ACHN (cell line): Measurements from ENCODE around the gene LOC101059915.
"Not testable (repeated sequence)": the region's sequence is repeated elsewhere in the genome, so short reads cannot be mapped to it uniquely, and the experiment has no call there.

Experiments used
- DNase-seq: peaks from one replicate; pipeline ENCODE4 v3.0.0-alpha.2; 2015
- in situ Hi-C: cut with HindIII; loops from 2 replicates; pipeline ENCODE4 v1.10.0; 2017; ENCODE audit warnings: low sequenced_read_pairs, low pct_ligation_motif_present, low pct_unique_long_range_greater_than_20kb

The LOC101059915 gene

GRCh38 chrX:71637253-71637618, 30.1 kb upstream of the LOC101059915 start:
- in situ Hi-C loops = no loop called here
- no peak for DNase-seq

DNA sequence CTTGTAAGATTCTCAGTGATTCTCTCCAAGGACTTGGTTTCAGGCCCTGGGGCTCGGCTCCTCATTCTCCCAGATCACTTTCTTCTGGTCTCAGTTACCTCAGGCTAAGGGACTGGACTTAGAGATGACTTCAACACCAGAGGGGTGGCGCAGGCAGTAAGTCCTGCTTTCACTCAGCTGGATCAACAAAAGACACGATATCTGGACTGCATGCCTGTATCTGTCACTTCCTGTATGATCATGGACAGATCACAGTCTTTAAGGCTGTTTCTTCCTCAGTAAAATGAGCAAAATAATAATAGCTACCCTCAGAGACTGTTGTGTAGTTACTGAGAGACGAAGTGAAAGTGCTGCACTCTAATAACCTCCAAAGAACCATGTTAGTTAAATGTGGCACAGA, 29.5 kb upstream of the LOC101059915 start:
- in situ Hi-C loops = no loop called here
- DNase-seq = no peak

GRCh38 chrX:71638409-71638808, 28.9 kb upstream of the LOC101059915 start:
- no peak for DNase-seq
- in situ Hi-C loops = no loop called here

DNA sequence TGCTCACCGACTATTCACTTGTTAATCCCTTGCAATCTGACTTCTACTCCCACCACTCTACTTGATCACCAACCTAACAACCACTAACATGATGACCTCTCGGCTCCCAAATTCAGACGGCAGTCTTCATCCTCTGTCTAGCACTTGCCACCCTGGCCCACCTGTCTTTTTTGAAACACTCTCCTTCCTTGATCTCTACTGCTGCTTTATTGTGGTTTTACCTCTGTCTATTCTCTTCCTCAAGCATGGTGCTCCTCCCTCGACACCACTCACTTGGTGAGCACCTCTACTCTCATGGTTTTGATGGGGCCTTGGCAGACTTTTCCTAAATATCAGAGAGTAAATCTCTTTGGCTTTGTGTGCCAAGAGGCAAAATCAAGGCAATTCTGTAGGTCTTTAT, 27.3 kb upstream of the LOC101059915 start:
- in situ Hi-C loops = no loop called here
- DNase-seq = no peak

GRCh38 chrX:71644406-71644805, 22.9 kb upstream of the LOC101059915 start:
- DNase-seq, in situ Hi-C loops: not testable (repeated sequence)

DNA sequence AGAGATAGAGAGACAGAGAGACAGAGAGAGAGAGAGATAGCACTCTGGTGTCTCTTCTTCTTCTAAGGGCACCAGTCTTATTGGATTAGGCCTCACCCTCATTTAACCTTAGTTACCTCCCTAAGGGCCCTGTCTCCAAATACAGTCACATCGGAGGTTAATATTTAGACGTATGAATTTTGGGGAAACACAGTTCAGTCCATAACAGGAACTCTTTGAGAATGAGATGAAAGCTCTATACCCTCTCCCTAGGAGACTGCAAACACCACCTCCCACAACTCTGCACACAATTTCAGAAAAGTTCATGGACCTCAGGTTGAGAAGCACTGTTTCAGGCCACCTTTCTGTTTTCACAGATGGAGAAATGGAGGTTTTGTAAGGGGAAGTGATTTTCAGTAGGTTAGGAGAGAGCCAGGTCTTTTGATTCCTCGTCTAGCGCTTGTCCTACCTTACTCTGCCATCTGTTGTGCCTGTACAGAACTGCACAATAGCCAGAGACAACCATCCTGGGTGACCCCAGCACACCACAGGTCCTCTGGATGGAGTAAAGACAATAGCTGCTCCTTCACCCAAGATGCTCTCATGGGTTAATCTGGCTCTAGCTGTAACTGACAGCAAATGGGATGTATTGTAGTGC, 16.9 kb upstream of the LOC101059915 start:
- in situ Hi-C loops = no loop called here
- DNase-seq = no peak

GRCh38 chrX:71652405-71652804, 14.9 kb upstream of the LOC101059915 start:
- peak; percentile 43 for DNase-seq
- in situ Hi-C loops = no loop called here

DNA sequence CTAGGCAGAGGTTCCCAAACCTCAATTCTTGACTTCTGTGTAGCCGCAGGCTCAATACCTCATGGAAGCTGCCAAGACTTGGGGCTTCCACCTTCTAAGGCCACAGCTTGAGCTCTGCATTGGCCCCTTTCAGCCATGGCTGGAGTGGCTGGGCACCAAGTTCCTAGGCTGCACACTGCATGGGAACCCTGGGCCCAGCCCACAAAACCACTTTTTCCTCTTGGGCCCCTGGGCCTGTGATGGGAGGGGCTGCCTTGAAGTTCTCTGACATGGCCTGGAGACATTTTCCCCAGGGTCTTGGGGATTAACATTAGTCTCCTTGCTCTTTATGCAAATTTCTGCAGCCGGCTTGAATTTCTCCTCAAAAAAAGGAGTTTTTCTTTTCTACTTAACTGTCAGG, 14.0 kb upstream of the LOC101059915 start:
- in situ Hi-C loops = no loop called here
- no peak for DNase-seq

DNA sequence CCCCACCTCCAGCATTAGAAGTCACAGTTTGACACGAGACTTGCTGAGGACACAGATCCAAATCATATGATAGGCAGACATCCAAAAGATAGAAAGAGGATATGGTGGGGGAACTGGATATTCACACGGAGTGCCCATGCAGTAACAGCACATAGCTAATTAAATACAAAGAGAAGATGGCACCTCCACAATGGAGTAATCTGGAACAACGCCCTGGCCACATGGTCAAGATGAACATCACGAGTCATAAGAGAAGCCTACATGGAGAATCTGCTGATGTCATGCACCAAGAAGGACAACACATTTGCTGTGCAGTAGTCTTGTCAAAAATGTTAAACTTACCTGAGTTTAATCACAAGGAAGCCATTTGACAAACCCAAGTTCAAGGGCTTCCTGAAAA, 10.1 kb upstream of the LOC101059915 start:
- DNase-seq = no peak
- in situ Hi-C loops = no loop called here

GRCh38 chrX:71659342-71659741, 8.0 kb upstream of the LOC101059915 start:
- in situ Hi-C loops = no loop called here
- DNase-seq = no peak

DNA sequence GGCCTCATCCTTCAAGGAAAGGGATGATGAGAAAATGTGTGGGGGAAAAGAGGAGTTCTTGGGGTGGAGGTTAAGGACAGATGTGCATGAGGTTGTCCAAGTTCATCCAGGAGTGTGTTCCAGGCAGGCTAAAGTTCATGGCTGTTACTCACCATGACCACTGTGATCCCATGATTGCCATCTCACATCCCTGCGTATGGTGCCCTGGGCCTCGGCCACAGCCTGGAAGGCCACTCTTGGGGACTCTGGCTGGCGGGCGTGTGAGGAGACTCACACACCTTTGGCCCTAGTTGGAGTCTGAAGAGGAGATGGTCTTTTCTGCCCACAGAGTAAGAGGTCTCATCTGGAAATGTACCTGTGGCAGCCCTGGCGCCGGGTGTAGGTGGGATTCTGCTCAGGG, 7.4 kb upstream of the LOC101059915 start:
- DNase-seq = no peak
- in situ Hi-C loops = no loop called here

- in situ Hi-C loops = no loop called here
Observed at GRCh38 chrX:71660562-71661416, 6.6 kb upstream of the LOC101059915 start.

GRCh38 chrX:71661919-71662318, 5.4 kb upstream of the LOC101059915 start:
- in situ Hi-C loops = no loop called here
- no peak for DNase-seq

More at GRCh38 chrX:71660562-71661416, 6.6 kb upstream of the LOC101059915 start:
- DNase-seq = no peak

DNA sequence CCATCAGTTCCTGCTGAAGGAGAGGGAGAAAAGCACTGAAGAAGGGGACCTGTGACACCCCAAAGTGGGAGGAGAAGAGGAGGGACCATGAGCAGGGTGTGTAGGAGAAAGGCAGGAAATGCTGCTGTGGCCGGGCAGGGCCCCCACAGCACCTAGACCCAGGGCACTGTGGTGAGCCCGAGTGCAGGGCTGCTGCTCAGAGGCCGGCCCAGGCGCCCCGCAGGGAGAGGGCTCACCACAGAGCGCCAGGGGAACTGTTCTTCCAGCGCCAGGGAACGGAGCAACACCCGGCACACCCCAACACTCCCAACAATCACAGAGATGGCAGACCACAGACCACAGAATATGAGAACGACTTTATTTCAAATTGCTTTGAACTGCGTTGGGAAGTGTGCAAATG, 4.7 kb upstream of the LOC101059915 start:
- DNase-seq, in situ Hi-C loops: not testable (repeated sequence)

GRCh38 chrX:71663238-71663637, 4.1 kb upstream of the LOC101059915 start:
- in situ Hi-C loops, DNase-seq: not testable (repeated sequence)

- peak; percentile 51 for DNase-seq
- in situ Hi-C loops = not testable (repeated sequence)
Observed at GRCh38 chrX:71664202-71664601, 3.1 kb upstream of the LOC101059915 start.

GRCh38 chrX:71664889-71665491, 2.4 kb upstream of the LOC101059915 start:
- no peak for DNase-seq
- in situ Hi-C loops = no loop called here

DNA sequence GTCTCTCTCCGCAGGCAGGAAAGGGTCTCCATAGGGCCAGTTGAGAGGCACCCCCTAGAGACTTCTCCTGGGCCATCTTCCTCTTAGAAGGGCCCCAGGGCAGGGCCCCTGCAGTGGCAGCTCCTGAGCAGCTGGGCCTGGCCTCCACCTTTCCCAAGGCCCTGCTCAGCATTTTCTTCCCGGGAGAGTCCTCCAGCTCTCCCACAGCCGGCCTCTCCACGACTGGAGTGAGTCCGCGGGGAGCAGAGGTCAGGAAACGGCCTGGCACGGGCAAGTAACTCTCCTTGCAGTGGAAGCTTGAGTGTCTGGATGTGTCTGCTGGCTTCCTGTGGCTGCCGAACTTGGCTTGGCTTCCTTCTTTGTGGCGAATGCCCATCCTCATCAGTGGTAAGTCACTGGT, 1.6 kb upstream of the LOC101059915 start:
- DNase-seq = no peak
- in situ Hi-C loops = no loop called here
